Stimulated activated naive B cell treated with anti-CD40 and anti-IgM and Interleukin-4, amounts not matched to agents 10 μg/mL and 1 μg/mL and 100 μg/mL, for 72 hours (primary cell): Measurements from ENCODE around the gene EVA1A.

Source experiments
- ATAC-seq, 2 donors: fragments of 150-1000 bp; cut with Tn5 transposase; replicated peaks; 2 replicates each; pipeline ENCODE4 v1.10.0; 2021; ENCODE audit warnings: moderate library complexity in 1 of 2
- DNase-seq: peaks from one replicate; pipeline ENCODE4 v3.0.0; 2021
- H3K27ac Mint-ChIP-seq: one replicate; pipeline ENCODE4 v1.8.0; 2022; ENCODE audit warnings: mild to moderate bottlenecking, mixed read lengths
- H3K27me3 Mint-ChIP-seq, 2 donors: one replicate each; pipeline ENCODE4 v1.8.0; 2022; ENCODE audit warnings: mixed read lengths in 2 of 2
- H3K36me3 Mint-ChIP-seq, 2 donors: one replicate each; pipeline ENCODE4 v1.8.0; 2022; ENCODE audit warnings: mixed read lengths in 2 of 2, mild to moderate bottlenecking in 1 of 2
- H3K4me1 Mint-ChIP-seq, 2 donors: one replicate each; pipeline ENCODE4 v1.8.0; 2022; ENCODE audit warnings: mixed read lengths in 2 of 2, mild to moderate bottlenecking in 1 of 2
- H3K4me3 Mint-ChIP-seq, 2 donors: one replicate each; pipeline ENCODE4 v1.8.0; 2022; ENCODE audit warnings: mild to moderate bottlenecking in 2 of 2, mixed read lengths in 2 of 2, moderate library complexity in 1 of 2
- H3K9me3 Mint-ChIP-seq, 2 donors: one replicate each; pipeline ENCODE4 v1.8.0; 2022; ENCODE audit warnings: mixed read lengths in 2 of 2, mild to moderate bottlenecking in 1 of 2

EVA1A gene

GRCh38 chr2:75560768-75561565 lies at the start of gene EVA1A:
Gene EVA1A, minus strand, starts transcription at chr2:75560939. Its CDS starts 42,799 bp downstream, at chr2:75518140.
- H3K27ac Mint-ChIP-seq = no peak within 1 kb of the TSS
- ATAC-seq (peak; percentile 18 to 49), DNase-seq (no peak)
- H3K36me3 Mint-ChIP-seq = no peaks in the 10 kb centered on the region
- H3K4me1 Mint-ChIP-seq = peaks cover 6 to 15% of the 10 kb centered on the region in 2 donors
- H3K27me3 Mint-ChIP-seq = peaks cover 55 to 57% of the 10 kb centered on the region in 2 donors
- H3K4me3 Mint-ChIP-seq = peak within 1 kb of the TSS; percentile 81 to 82
- no peaks in the 10 kb centered on the region for H3K9me3 Mint-ChIP-seq

- Mint-ChIP-seq H3K27me3 (peaks cover 61 to 74% of the 10 kb centered on the region in 2 donors), H3K27ac (no peak overlapping the region), H3K4me3 (no peak overlapping the region), H3K36me3 (no peaks in the 10 kb centered on the region), H3K4me1 (peaks cover 11 to 22% of the 10 kb centered on the region in 2 donors), H3K9me3 (peaks cover 0 to 2% of the 10 kb centered on the region in 2 donors)
- ATAC-seq (no peak), DNase-seq (no peak)
Measured at GRCh38 chr2:75609937-75610508, 49.3 kb upstream of the EVA1A start.

GRCh38 chr2:75609334-75609689 lies 48.6 kb upstream of the EVA1A start:
- Mint-ChIP-seq H3K9me3 (peaks cover 0 to 2% of the 10 kb centered on the region in 2 donors), H3K4me1 (peaks cover 15 to 29% of the 10 kb centered on the region in 2 donors), H3K27ac (no peak overlapping the region), H3K36me3 (no peaks in the 10 kb centered on the region), H3K4me3 (no peak overlapping the region), H3K27me3 (peaks cover 66 to 74% of the 10 kb centered on the region in 2 donors)
- DNase-seq (no peak), ATAC-seq (no peak)

- Mint-ChIP-seq H3K4me3 (peak overlapping the region; percentile 46 to 64), H3K27ac (no peak overlapping the region), H3K27me3 (peaks cover 66 to 74% of the 10 kb centered on the region in 2 donors), H3K9me3 (peaks cover 0 to 2% of the 10 kb centered on the region in 2 donors), H3K36me3 (no peaks in the 10 kb centered on the region), H3K4me1 (peaks cover 15 to 29% of the 10 kb centered on the region in 2 donors)
- DNase-seq (peak; percentile 35), ATAC-seq (peak; percentile 63 to 68)
Measured at GRCh38 chr2:75608684-75609333, 48.1 kb upstream of the EVA1A start.

GRCh38 chr2:75607988-75608683 lies 47.4 kb upstream of the EVA1A start:
- peaks cover 65 to 67% of the 10 kb centered on the region in 2 donors for H3K27me3 Mint-ChIP-seq
- H3K36me3 Mint-ChIP-seq = no peaks in the 10 kb centered on the region
- peak; percentile 26 for DNase-seq

GRCh38 chr2:75607400-75607798 lies 46.7 kb upstream of the EVA1A start:
- Mint-ChIP-seq H3K4me1 (peaks cover 15 to 29% of the 10 kb centered on the region in 2 donors), H3K9me3 (peaks cover 0 to 2% of the 10 kb centered on the region in 2 donors), H3K4me3 (no peak overlapping the region), H3K36me3 (no peaks in the 10 kb centered on the region), H3K27ac (no peak overlapping the region), H3K27me3 (peaks cover 58 to 60% of the 10 kb centered on the region in 2 donors)
- DNase-seq (no peak), ATAC-seq (no peak)

More at GRCh38 chr2:75607988-75608683, 47.4 kb upstream of the EVA1A start:
- H3K27ac Mint-ChIP-seq = no peak overlapping the region
- H3K4me1 Mint-ChIP-seq = peaks cover 15 to 29% of the 10 kb centered on the region in 2 donors
- peak overlapping the region; percentile 46 to 64 for H3K4me3 Mint-ChIP-seq
- ATAC-seq = peak; percentile 78 to 80
- peaks cover 0 to 2% of the 10 kb centered on the region in 2 donors for H3K9me3 Mint-ChIP-seq

- H3K36me3 Mint-ChIP-seq = no peaks in the 10 kb centered on the region
- H3K27me3 Mint-ChIP-seq = peaks cover 55% of the 10 kb centered on the region in 2 donors
- no peak for DNase-seq
- no peak for ATAC-seq
- H3K9me3 Mint-ChIP-seq = peaks cover 0 to 2% of the 10 kb centered on the region in 2 donors
- H3K4me3 Mint-ChIP-seq = no peak overlapping the region
- H3K4me1 Mint-ChIP-seq = peaks cover 15 to 29% of the 10 kb centered on the region in 2 donors
- H3K27ac Mint-ChIP-seq = no peak overlapping the region
Measured at GRCh38 chr2:75606761-75607399, 46.1 kb upstream of the EVA1A start.

- ATAC-seq (no peak), DNase-seq (no peak)
- Mint-ChIP-seq H3K9me3 (no peaks in the 10 kb centered on the region), H3K27ac (no peak overlapping the region), H3K36me3 (no peaks in the 10 kb centered on the region), H3K4me3 (no peak overlapping the region), H3K27me3 (peaks cover 46 to 53% of the 10 kb centered on the region in 2 donors), H3K4me1 (peaks cover 15 to 29% of the 10 kb centered on the region in 2 donors)
Measured at GRCh38 chr2:75605770-75606529, 45.2 kb upstream of the EVA1A start.

- no peaks in the 10 kb centered on the region for H3K9me3 Mint-ChIP-seq
- H3K27me3 Mint-ChIP-seq = peaks cover 35 to 46% of the 10 kb centered on the region in 2 donors
- peaks cover 15 to 29% of the 10 kb centered on the region in 2 donors for H3K4me1 Mint-ChIP-seq
- H3K36me3 Mint-ChIP-seq = no peaks in the 10 kb centered on the region
- DNase-seq (no peak), ATAC-seq (peak in 1 of 2 donors; percentile 57)
- no peak overlapping the region for H3K4me3 Mint-ChIP-seq
- no peak overlapping the region for H3K27ac Mint-ChIP-seq
Measured at GRCh38 chr2:75604484-75604883, 43.7 kb upstream of the EVA1A start.

- Mint-ChIP-seq H3K36me3 (no peaks in the 10 kb centered on the region), H3K4me3 (no peak overlapping the region), H3K9me3 (no peaks in the 10 kb centered on the region), H3K27me3 (peaks cover 25 to 36% of the 10 kb centered on the region in 2 donors), H3K27ac (no peak overlapping the region), H3K4me1 (peaks cover 9 to 22% of the 10 kb centered on the region in 2 donors)
- ATAC-seq (no peak), DNase-seq (no peak)
Measured at GRCh38 chr2:75603477-75603876, 42.7 kb upstream of the EVA1A start.

- H3K4me3 Mint-ChIP-seq = no peak overlapping the region
- H3K27me3 Mint-ChIP-seq = peaks cover 22 to 33% of the 10 kb centered on the region in 2 donors
- no peaks in the 10 kb centered on the region for H3K36me3 Mint-ChIP-seq
- H3K4me1 Mint-ChIP-seq = peaks cover 7 to 18% of the 10 kb centered on the region in 2 donors
- no peak overlapping the region for H3K27ac Mint-ChIP-seq
- DNase-seq (no peak), ATAC-seq (no peak)
- H3K9me3 Mint-ChIP-seq = no peaks in the 10 kb centered on the region
Measured at GRCh38 chr2:75602724-75603342, 42.1 kb upstream of the EVA1A start.

GRCh38 chr2:75600461-75601011 lies 39.8 kb upstream of the EVA1A start:
- Mint-ChIP-seq H3K4me1 (peaks cover 4 to 8% of the 10 kb centered on the region in 2 donors), H3K9me3 (no peaks in the 10 kb centered on the region), H3K36me3 (no peaks in the 10 kb centered on the region), H3K27me3 (peaks cover 0 to 17% of the 10 kb centered on the region in 2 donors), H3K4me3 (no peak overlapping the region), H3K27ac (no peak overlapping the region)
- ATAC-seq (no peak), DNase-seq (no peak)
